ENCODE results near the gene GRPEL1. TPM values are rescaled to one million over a fixed set of nuclear protein-coding genes. Genes with fewer than 3 reads are reported as not detected.

GRPEL1 gene
- polyA plus RNA-seq, 1 of the 3 experiments (the other 2 are of a cell fraction): 29.8 TPM

DNA sequence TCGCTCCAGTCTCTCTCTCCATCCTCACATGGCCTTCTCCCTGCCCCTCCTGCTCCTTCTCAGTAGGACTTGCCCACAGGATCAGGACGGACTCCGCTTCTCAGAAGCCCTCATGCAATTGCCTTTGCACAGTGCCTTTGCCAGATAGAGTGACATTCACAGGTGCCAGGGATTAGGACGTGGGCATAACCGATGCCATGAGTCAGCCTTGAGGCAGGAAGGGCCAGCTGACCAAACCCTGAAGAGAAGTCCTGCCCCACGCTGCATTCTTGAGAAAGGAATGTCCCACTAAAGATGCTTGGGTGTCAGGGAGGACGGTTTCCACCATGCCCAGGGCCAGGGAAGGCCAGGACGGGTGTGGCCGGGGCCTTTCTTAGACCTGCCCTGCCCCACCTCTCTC is 6.6 kb upstream of the GRPEL1 start:
- no peaks in the 10 kb centered on the region for H3K27me3 ChIP-seq (ENCODE audit: insufficient read depth)
- no peak overlapping the region for H2AFZ ChIP-seq (ENCODE audit: low read depth)
- H3K9ac ChIP-seq: no peak overlapping the region
- H3K27ac ChIP-seq (ENCODE audit: low read depth in 2 of 2, low read length in 1 of 2): no peak overlapping the region
- DNase-seq: no peak
- no peak overlapping the region for H3K4me3 ChIP-seq (ENCODE audit: low read depth in 2 of 2, low read length in 1 of 2)
- ChIA-PET CTCF (no interaction called here), POLR2A (no interaction called here)
- TF ChIP-seq, protein P1, sequence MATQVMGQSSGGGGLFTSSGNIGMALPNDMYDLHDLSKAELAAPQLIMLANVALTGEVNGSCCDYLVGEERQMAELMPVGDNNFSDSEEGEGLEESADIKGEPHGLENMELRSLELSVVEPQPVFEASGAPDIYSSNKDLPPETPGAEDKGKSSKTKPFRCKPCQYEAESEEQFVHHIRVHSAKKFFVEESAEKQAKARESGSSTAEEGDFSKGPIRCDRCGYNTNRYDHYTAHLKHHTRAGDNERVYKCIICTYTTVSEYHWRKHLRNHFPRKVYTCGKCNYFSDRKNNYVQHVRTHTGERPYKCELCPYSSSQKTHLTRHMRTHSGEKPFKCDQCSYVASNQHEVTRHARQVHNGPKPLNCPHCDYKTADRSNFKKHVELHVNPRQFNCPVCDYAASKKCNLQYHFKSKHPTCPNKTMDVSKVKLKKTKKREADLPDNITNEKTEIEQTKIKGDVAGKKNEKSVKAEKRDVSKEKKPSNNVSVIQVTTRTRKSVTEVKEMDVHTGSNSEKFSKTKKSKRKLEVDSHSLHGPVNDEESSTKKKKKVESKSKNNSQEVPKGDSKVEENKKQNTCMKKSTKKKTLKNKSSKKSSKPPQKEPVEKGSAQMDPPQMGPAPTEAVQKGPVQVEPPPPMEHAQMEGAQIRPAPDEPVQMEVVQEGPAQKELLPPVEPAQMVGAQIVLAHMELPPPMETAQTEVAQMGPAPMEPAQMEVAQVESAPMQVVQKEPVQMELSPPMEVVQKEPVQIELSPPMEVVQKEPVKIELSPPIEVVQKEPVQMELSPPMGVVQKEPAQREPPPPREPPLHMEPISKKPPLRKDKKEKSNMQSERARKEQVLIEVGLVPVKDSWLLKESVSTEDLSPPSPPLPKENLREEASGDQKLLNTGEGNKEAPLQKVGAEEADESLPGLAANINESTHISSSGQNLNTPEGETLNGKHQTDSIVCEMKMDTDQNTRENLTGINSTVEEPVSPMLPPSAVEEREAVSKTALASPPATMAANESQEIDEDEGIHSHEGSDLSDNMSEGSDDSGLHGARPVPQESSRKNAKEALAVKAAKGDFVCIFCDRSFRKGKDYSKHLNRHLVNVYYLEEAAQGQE (IDR thresholded peaks at IDR 0.05; ENCODE audit: low read depth, low read length): no peak
- TF ChIP-seq NFIC (IDR thresholded peaks at IDR 0.05; ENCODE audit: borderline replicate concordance) (no peak), NRF1 (IDR thresholded peaks at IDR 0.05; ENCODE audit: low read depth, low read length) (no peak), EZH2phosphoT487 (IDR thresholded peaks at IDR 0.05; ENCODE audit: borderline replicate concordance, low read depth) (no peak), TEAD4 (IDR thresholded peaks at IDR 0.05; ENCODE audit: borderline replicate concordance, insufficient read depth) (no peak), POLR2AphosphoS5 (IDR thresholded peaks at IDR 0.05; ENCODE audit: low read depth, low read length) (no peak), TAF1 (IDR thresholded peaks at IDR 0.05; ENCODE audit: borderline replicate concordance, low read depth, low read length) (no peak), RXRA (IDR thresholded peaks at IDR 0.05; ENCODE audit: borderline replicate concordance, low read depth) (no peak), IRF3 (IDR thresholded peaks at IDR 0.05; ENCODE audit: low read depth, low read length) (no peak), RCOR1 (IDR thresholded peaks at IDR 0.05; ENCODE audit: low read length) (no peak), MAX (IDR thresholded peaks at IDR 0.05; ENCODE audit: low read depth) (no peak), FOXJ3 (CRISPR knock-in tag; IDR thresholded peaks at IDR 0.05) (no peak), SMC3 (IDR thresholded peaks at IDR 0.05; ENCODE audit: low read depth, low read length) (no peak), MXI1 (IDR thresholded peaks at IDR 0.05; ENCODE audit: low read depth, low read length) (no peak)
- H3F3A ChIP-seq (replicated peaks; ENCODE audit: insufficient read depth): no peaks in the 10 kb centered on the region
- peaks cover 0 to 6% of the 10 kb centered on the region in 2 experiments; a peak in 1 of 4 replicates for H3K4me1 ChIP-seq (ENCODE audit: control insufficient read depth in 1 of 2, insufficient read depth in 2 of 2, low read depth in 1 of 2, low read length in 1 of 2)
- H4K20me1 ChIP-seq (ENCODE audit: insufficient read depth): no peaks in the 10 kb centered on the region
- H3K9me3 ChIP-seq: no peaks in the 10 kb centered on the region
- H3K9me2 ChIP-seq: no peaks in the 10 kb centered on the region
- no peak overlapping the region for H3K4me2 ChIP-seq
- H3K36me3 ChIP-seq (replicated peaks in 1 of 2; ENCODE audit: control insufficient read depth in 1 of 2, insufficient read depth in 2 of 2, low read length in 1 of 2): no peaks in the 10 kb centered on the region
- H3K79me2 ChIP-seq (ENCODE audit: insufficient read depth): no peaks in the 10 kb centered on the region
- WGBS (ENCODE audit: low lambda C conversion rate): 62% methylated on average over 6 of the region's 9 CpGs

Measured in SK-N-SH (cell line).